Raji (cell line): ENCODE results near the gene CNOT8.

Source experiments
- POLR2A ChIP-seq: IDR thresholded peaks from 2 replicates; pipeline ENCODE4 v1.6.1; 2011; ENCODE audit warnings: low read depth, low read length, control low read depth; ENCODE audit not compliant: insufficient read depth

Gene CNOT8

DNA sequence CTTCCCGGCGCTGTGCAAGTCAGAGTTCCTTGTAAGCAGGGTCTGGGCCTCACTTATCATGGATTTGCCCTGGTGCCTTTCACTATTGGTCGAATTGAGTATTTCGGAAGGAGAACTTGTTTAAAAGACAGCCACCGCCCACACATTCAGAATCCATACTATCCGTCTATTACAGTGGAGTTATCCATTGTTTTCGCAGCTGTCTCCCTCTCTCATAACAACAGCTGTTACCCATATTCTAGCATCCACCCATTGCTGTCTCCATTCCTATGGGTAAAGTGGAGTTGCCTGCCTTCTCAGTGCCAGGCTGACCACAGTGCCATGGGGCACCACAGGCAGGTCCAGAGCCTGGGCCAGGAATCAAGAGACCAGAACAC, 28.2 kb upstream of the CNOT8 start:
- TF ChIP-seq POLR2A = no peak

DNA sequence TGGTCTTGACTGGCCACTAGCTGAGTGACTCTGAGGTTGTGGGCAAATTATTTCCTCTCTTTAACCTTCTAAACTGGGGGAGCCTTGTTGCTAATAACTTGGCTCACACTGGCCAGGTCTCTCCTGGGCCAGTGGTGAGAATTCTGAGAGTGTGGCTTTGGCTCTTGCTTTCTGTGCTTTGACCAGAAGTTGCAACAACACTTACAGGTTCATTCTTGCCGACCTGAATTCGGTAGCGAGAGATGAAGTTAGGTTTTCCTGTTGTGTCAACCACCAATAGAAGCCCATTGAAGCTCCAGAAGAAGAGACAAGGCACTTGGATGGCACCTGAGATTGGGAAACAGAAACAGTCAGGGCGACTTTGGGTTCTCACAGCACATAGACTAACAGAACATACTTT, 27.8 kb upstream of the CNOT8 start:
- no peak for TF ChIP-seq POLR2A

DNA sequence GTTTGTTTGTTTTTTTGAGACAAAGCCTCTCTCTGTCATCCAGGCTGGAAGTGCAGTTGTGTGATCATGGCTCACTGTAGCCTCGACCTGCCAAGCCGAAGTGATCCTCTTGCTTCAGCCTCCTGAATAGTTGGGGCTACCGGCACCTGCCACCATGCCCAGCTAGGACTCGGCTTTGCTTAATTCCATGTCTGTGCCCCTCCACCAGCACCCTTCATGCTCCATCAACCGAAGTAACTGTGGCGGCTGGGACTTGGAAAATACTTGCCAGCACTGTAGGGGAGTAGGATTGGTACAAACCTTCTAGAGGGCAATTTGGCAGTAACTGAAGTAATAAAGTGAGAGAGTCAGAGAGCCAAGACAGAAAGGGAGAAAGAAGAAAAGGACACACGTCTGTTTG, 27.0 kb upstream of the CNOT8 start:
- no peak for TF ChIP-seq POLR2A

DNA sequence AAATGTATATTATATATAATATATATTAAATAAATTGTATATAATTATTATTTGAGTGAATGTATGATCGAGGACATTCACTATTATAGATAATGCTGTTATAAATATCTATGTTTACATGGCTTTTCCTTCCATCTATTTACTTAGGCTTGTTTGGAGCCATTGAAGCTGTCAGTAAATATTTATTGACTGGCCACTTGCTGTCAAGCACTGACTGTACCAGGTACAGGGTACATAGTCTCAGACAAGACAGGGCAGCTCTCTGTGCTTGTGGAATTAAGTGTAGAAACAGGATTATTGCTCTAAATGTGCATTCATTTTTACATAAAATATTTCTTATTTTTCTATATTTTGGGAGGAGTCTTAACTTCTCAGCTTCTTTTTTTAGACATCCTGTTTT, 24.4 kb upstream of the CNOT8 start:
- TF ChIP-seq POLR2A = no peak

DNA sequence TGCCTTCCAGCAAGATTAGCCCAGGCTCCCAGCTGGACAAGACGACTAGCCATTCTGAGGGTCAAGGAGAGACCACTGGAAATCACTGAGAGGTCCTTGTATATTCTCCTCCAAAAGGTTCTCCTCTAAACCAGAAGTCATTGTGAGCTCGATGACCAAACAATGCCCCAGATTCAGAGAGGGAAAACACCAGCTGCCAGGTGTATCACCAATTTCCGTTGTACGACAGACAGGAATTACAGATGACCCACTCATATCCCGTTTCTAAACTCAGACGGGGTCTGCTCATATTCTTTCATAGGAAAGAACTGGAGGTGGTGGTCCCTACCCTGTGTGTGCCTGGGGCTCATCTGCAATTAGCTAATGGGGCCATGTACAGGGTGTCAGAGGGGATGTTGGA, 22.2 kb upstream of the CNOT8 start:
- no peak for TF ChIP-seq POLR2A

DNA sequence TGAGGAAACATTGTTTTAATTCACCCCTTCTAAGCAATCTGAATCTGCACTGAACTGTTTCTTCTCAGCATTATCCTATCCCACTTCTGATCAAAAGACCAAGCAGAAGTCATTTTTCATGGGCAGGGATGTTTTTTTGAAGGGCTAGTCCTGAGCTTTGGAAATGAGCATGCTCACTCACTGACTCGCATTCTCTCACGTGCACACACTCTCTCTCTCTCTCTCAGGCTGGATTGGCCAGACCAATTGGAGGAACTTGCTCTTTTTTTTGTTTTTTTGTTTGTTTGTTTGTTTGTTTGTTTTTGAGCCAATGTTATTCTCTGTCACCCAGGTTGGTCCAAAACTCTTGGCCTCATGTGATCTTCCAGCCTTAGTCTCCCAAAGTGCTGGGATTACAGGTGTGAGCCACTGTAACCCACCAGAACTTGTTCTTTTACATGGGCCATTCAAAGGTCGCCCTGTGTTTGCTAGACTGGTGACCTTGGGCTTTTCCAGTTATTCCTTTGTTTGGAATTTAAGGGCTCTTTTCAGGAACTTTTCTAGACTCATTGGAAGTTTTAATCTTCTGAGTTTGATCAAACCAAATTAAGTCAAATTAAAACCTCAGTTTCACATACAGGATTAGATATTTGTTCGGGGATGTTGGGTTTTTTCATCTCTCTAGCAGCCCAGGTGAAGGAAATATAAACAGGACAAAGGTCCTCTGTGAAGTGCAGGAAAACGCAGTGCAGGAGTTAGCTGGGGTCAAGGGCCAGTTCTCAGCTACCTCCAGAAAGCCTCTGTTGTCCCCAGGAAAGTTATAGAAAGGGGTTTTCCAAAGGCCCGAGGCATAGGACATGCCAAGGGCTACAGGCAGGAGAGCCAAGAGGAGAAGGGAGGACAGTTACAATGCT, 21.2 kb upstream of the CNOT8 start:
- TF ChIP-seq POLR2A = no peak

DNA sequence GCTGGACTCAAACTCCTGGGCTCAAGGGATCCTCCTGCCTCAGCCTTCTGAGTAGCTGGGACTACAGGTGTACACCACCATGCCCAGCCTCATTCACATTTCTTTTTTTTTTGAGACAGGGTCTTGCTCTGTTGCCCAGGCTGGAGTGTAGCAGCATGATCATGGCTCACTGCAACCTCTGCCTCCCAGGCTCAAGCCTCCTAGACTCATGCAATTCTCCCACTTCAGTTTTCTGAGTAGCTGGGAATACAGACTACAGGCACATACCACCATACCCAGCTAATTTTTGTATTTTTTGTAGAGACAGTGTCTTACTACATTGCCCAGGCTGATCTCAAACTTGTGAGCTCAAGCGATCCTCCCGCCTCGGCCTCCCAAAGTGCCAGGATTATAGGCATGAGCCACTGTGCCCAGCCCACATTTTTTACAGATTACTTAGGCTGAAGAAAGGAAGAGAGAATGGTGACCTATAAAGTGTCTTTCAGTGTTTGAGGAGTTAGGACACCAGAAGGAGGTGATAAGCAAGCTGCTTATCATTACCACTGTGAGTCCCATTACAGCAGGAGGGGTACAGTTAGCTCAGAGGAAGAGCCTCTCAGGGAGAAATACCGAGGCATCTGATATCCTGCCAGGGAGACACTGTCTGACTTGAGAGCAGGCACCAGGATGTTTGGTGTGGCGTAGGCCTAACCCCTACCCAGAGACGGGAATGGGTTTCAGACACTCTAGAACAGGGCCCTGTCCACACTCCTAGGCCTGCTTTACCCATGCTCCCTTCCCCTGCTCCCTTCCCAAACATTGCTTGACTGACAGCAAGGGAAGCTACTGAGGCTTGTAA, 17.8 kb upstream of the CNOT8 start:
- TF ChIP-seq POLR2A = no peak

DNA sequence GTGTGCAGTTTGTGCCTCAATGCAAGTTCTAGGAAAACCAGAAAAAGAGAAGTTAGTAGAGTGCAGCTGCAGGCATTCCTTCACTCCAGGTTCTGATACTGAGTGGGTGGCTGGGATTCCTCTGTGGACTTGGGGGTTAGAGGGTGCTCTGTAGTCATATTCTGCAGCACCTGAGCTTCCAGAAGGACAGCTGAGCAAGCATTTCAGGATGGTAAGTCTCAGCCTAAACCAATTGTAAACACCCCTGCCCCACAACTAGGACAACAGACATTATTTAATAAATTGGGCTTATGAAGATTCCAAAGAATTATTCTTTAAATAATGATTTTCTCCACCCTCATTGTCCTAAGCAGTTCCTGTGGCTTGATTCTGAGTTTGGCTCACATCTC, 17.2 kb upstream of the CNOT8 start:
- TF ChIP-seq POLR2A = no peak

DNA sequence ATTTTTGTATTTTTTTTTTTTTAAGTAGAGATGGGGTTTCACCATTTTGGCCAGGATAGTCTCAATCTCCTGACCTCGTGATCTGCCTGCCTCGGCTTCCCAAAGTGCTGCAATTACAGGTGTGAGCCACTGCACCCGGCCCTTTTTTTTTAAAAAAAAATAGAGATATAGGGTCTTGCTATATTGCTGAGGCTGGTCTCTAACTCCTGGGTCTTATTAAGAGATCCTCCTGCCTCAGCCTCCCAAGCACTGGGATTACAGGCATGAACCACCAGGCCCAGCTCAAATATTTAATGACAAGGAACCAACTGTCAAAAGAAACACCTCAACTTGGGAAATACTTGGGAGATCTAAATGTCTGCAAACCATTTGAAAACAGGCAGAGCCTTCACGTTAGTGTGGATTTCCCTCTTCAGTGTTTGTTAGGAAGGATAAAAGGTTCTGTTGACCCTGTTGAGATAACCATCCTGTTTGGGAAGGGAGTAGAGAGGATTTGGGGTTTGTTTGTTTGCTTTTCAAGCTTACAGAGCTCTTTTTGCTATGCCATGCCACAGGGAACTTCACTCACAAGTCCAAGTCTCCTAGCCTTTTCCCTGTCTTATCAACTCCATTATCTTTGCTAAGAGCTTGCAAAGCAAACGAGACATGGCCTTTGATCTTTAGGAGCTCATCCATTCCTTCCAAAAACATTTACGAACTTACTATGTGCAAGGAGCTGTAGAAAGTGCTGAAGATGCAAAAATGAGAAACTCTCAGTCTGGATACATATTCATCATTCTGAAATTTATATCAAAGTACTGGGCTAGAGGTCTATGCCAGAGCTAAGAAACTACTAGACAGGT, 15.5 kb upstream of the CNOT8 start:
- TF ChIP-seq POLR2A = no peak

DNA sequence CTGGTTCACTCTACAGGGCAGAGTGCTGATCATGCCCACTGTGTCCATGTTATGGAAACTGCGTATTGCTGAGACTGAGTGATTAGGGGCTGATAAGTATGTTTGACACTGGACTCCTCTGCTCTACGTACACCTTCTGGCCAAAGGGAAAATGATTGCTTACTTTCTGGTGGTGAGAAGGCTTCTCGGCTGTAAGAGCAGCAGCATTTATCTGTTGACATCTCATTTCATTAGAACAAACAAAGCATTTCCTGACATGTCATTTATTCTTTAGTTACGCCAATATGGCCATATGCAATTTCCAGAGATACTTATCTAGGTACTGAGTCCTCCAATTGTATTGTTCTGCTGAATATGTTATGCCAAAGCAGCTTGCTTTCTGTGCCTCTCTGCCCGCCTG, 13.6 kb upstream of the CNOT8 start:
- no peak for TF ChIP-seq POLR2A

DNA sequence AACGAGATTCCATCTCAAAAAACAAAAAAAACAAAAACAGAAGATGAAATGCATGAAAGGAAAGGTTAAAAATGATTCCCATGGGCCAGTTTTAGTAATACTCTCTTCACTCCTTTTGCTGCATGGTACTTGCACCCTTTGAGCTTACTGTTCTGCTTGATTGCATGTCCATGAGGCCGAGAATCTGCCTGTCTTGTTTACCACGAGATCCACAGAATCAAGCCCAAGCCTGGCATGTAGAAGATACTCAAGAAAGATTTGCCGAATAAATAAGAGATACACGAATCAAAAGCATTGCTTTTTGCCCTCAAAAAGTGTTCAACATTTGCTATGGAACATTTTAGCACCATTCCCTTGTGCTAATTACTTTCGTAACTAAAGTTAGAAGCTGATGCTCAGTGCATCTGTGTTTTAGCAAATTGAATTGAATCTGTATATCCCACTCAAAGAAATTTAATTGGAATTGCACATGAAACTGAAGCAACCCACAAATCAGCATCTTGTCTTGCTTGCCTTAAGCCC, 9.1 kb upstream of the CNOT8 start:
- TF ChIP-seq POLR2A = no peak

DNA sequence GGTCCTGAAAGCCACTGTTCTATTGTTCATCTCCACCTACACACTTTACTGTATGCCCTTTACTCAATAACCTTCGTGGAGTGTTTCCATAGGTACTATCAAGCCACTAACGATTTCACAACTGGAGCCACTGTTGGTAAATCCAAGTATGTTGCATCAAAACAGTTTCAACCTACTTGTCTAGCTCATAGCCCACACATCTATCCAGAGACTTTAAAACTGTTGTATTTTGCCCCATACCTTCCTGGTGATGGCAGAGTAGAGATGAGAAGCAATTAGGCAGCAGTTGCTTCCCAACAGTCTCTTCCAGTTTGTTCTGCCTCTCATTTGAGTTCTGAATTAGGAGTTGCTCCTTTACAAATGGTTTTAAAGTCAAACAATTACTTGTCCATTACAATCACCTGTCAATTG, 8.6 kb upstream of the CNOT8 start:
- no peak for TF ChIP-seq POLR2A

DNA sequence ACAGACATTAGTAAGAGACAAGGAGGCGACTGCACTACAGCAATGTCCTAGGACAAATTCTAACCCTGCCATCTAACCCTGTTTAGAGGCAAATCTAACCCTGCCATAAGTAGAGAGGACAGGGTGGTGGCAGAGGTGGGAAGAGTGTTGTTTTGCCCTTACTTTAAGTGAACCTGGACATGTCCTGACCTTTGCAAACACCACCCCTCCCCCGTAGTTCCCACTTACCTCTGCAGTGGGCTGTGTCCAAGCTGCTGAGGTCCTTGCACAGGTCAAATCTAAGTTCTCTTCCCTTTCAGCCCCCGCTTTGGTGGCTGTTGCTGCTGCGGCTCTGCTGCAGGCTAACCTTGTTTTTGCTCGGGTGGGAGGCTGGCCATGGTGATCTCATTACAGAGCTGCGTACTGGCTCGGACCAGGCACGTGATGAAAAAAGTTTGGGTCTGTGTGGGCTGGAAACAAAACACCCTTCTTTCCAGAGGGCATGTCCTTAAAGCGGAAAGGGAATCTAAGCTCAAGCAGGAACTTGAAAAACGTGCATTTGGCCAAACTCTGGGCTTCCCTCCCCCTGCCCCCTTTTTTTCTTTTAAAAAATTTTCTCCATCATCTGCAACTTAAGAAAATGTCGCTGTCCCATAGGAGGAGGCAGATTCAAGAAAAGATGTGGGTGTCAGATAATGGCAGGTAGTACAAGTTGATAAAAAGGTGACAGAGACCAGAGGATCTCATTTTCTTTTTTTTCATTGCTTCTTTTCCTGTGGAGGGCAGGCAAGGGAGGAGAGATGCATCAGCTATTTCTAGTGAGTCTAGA, 8.0 kb upstream of the CNOT8 start, which contains the start of gene FAXDC2:
Gene FAXDC2 (minus strand): TSS at position 349 of the 808 bp plus-strand sequence. CDS start 12,425 bp downstream, outside the sequence.
- TF ChIP-seq POLR2A = no peak

DNA sequence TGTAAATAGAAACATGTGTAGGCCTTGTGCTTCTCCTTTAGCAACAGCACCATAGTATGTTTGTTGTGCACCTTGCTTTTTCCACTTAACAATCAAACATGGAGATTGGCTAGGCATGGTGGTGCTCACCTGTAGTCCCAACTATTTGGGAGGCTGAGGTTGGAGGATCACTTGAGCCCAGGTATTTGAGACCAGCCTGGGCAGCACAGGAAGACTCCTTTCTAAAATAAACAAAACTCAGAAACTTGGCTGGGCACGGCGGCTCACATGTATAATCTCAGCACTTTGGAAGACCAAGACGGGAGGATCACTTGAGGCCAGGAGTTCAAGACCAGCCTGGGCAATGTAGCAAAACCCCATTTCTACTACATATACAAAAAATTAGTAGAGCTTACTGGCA, 7.1 kb upstream of the CNOT8 start:
- no peak for TF ChIP-seq POLR2A

DNA sequence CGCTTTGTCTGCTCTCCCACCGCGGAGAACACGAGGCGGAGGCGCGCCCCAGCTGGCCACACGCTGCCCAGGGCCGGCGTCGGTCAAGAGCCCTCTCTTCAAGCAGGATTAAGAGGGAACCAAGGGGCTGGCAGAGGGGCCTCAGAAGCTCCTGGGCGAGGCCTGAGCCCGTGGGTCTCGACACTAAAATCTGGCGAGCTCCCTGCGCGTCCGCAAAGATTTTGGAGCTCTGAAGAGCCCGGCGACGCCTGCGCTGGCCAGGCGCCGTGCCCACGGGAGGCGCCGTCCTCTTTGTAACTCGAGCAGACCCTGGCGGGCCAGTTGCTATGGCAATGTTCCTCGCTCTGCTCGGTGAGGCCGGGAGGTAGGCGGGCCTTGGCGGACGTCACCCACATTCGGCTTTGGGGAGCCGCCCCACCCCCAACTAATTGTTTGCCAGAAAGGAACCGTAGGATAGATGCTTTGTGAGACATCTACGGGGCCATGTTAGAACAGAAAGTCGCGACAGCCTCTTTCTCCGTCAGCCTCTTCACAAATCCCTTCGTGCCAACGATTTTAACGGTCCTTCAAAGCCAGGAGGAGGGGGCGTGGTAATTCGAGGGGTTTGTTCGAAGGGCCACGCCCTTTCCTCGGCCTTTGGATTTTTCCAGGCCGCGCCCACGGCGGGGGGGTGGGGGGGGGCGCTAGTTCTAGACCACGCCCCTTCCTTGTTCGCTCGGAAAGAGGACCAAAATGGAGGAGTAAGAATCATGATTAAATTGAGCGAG, 714 bp upstream of the CNOT8 start:
- no peak; the same call in 1 of the 2 replicates for TF ChIP-seq POLR2A
